Activated CD4-positive, CD25-positive, alpha-beta regulatory T cell (primary cell): ENCODE data around the gene GJD2.

Experiments used
- DNase-seq, 4 experiments: peaks; one replicate each; lab custom pipeline; 2025; lab: John Stamatoyannopoulos, UW

The GJD2 gene

DNA sequence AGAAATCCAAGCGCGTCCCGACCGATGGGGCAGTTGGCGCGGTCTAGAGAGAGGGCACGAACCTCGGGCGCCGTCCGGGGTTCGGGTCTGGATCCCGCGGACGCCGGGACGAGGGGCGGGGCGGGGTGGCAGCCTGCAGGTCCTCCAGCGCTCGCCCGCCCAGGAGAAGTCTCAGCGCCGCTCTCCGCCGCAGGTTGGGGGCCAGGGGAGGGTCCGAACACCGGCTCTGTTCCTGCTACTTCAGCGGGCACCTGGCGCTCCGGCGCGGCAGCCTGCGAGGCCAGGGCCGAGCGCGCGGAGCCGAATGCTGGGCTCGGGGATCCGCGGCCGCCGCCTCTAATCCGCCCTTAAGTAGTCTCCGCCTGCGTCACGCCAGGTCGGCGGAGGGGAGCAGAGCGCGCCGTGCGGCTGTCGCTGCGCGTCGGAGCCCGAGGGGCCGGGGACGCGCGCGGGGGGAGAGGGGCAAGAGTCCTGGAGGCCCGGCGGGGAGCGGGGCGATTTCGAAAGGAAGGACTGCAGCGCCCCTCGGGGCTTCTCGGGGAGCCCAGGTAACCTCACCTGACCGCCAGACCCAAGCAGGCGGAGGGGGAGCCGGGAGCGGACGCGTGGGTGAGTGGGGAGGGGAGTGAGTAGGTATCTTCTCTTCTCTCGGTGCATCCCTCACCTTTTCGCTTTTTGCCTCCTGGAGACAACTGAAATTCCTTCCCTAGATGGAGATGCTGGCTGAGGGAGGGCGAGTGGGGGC lies at the start of gene GJD2:
Gene GJD2, minus strand, starts transcription at position 325 of the 745 bp plus-strand sequence. CDS start 510 bp downstream, outside the sequence.
- DNase-seq: no peak

DNA sequence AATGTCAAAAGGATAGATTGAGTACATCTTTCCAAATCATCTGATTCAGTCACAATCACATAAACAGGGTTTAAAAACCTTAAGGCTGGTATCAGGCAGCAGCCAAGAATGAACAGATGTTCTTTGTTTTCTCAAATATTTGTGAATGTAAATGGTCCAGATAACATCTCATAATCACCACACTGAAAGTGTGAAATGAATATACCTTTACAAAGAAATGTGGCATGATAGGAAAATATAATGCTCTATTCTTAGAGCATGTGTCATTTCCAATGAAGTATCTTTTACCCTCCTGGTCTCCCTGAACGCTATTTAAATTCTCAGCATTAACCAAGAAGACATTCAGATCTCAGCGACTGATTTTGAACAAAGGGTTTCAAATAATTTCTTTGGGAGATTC lies 49.3 kb upstream of the GJD2 start:
- no peak for DNase-seq

DNA sequence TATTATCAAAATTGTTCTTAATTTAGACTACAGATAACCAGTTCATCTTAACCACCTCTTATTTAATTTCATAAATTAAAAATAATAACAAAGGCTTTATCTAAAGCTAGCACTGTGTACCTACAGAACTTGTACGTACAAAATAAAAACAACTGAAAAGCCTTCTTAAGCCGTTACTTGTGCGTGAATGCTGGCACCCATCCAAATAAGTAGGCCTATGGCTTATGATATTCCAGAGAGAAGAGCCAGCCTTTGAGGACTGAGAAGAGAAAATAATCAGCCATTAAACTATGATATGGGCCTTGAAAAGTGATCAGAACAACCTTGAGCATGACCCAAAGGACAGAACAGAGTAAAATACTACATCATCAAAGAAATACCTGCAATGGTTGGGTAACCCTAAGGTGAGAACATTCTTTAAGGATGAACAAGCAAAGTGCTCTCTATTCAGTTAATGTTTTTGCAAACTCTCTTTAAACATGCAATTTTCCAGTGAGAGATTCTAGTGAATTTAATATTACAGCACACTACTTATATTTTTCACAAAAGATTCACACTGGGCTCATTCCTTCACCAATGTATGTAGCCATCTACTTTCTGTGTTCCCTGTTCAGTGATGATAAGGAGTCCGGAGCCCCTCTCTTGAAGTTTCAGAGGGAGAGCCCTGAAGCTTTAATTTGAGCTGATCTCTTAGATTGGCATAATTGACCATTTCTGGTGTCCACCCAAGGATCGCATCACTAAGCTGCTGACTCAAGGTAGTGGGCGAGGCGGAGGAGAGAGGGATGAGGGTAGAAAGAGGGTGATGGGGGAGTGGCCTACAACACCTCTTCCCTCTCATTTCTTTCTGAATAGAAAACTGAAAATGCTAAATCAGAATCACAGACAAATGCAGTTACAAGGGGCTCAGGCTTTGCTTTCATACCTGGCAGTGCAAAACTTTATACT lies 48.3 kb upstream of the GJD2 start:
- no peak for DNase-seq

DNA sequence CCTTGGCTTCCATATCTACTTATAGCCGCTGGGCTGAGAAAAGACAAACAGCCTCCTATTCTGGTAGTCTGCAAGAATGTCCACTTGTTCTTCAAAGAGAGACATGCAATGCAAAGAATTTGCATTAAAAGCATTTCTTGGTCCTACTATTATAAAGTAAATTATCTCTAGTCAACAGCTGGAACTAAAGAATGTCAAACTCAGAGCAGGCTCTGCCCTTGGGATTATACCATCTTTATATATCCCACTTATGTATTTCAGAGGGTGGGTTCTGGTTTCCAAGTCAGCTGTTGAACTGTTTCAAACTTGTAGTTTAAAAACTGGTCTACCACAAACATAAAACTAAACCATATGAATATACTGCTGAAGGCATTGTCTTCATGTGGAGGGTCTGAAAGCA lies 47.6 kb upstream of the GJD2 start:
- no peak for DNase-seq

DNA sequence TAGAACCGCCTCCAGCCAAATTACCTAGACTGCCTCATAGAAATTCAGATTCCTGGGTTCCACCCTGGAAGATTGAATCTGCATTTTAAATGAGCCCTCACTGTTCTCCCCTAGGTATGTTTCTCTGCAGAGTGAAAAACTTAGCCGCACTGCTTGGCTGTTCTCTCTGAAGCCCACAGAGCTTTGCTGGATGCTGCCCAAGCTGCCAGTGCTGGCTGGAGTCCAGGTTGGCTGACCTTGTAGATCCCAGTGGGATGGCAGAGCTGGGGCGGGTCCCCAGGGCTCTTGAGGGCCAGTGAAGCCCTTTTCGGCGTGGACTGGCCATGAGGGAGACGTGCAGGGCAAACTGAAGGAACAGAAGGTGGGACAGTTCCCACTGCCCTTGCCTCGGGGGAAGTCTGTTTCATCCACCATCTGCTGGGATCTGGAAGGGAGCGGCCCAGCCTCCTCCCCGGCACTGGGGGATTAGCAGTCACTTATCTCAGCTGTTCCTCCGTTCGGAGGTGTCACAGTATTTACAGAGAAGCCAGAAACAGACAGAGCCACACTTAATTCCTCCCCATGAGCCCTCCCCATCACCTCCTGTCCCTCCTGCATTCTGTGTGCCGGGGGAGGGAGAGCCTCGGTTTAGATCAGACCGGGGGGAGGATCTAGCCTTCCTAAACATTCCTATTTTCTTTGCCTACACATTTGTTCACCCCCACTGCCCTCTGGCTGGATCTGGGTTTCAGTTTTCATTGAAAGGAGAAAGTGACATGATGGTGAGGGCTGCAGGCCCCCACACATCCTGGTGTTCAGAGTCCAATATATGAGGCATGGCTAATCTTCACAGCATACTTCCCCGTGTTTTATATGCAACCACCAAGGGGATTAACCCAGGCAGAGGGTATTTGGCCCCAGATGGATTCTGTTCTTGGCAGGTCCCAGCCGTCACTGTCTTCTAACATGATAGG lies 44.6 kb upstream of the GJD2 start:
- no peak for DNase-seq

DNA sequence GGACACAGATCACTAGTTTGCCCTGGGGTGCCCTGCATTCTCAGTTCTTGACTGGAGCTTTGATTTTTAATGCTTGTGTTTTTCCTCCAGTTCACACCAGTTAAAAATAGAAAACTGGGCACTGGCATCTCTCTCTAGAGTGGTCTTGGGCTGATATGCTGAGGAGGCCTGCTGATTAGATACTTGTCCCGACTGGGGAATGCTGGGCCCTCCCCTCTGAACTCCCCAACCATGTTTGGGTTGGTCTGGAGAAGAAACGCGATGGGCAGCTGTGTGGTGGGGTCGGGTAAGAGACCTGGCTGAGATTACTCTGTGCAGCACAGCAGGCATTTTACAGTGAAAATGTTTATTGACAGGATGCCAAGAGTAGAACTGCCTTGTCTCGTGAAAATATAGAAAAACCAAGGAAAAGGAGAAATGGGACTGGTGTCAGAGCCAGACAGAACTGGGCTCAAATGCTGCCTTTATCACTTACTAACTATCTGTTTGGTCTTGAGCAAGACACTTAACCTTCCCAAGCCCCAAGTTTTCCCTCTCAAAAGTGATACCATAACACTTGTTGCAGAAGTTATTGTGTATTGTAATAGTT lies 42.1 kb upstream of the GJD2 start:
- no peak for DNase-seq

DNA sequence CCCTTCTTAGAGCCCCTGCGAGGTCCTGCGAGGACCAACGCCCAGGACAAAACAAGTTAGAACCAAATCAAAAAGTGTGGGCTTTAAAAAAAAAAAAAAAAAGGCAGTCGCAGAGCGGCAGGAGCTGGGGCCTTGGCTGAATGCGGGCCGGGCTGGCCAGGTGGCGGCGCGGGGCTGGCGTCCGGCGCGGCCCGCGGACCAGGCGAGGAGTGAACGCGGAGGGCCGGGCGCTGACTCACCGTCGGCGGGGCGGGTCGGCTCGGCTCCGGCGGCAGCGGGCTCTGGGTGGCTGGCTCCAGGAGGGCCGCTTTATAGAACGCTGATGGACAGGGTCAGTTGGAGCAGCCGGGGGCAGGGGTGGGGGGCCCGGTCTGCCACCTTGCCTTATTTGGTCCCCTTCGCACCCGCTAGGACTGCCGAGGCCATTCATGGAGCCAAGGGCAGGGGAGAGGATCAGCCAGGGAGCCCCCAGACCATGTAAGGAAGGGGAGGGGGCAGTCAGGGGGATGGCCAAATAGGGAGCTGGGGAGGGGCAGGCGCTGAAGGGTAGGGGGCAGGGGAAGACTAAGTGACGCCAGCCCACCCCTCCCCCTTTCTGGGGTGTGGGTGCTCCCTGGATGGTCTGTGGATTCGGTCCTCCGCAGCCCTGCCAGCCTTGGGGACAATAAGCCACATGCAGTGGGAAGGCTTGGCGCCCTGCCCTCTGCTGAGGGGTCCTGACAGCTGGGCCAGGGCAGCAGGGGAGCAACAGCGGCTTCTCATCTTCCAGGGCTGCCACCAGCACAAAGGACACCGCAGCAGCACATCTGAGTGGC lies 40.7 kb upstream of the GJD2 start, which contains the start of gene ACTC1:
Gene ACTC1, minus strand, starts transcription at position 283 of the 815 bp plus-strand sequence. CDS start 741 bp downstream, outside the sequence.
- DNase-seq: no peak

DNA sequence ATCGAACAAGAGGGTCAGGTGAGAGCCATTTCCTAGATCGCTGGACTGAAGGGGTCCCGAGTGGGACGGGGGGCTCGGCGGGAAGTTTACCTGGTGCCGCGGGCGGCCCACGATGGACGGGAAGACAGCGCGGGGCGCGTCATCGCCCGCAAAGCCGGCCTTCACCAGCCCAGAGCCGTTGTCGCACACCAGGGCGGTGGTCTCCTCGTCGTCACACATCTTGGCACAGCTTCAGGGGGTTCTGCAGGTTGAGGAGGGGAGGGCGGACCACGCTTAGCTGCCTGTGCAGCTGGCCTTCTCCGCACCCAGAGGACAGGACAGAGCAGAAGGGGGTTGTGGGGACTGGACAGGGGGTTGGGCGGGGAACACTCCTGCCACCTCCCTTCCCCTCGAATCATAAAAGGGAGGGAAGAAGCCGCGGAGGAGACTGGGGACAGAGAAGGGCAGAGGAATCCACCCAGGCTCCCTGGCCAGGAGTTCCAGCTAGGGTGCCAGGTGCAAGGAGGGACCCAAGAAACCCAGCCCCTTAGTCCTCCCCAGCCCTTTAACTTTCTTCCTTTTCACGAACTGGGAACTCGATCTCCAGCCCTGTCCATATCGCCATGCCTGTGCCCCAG lies 39.9 kb upstream of the GJD2 start:
- no peak for DNase-seq

DNA sequence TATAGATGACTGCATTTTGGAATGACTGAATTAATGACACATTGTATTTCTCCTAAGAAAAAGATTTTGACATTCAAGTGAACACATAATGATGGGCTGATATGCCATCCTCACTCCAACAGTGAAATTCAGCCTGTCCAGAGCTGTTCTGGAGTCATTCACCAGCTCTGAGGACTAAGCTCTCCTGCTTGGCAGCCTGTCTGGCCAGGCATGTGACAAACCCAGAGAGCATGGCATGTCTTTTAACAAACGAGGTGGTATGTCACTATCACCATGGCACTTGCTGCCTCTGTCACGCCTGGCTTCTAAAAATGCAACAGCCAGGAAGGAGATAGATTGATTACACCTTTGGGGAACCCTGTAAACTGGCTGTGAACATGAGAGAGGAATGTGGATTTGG lies 39.1 kb upstream of the GJD2 start:
- DNase-seq: no peak

DNA sequence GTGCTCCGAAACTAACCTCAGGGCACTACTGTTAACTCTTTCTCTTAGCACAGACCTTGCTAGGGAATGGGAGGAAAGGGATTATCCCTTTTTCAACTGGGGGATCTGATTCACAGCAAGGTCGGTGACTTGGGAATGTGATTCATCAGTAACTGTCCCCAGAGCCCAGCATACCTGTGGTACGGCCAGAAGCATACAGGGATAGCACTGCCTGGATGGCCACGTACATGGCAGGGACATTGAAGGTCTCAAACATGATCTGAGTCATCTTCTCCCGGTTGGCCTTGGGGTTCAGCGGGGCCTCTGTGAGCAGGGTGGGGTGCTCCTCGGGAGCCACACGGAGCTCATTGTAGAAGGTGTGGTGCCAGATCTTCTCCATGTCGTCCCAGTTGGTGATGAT lies 38.3 kb upstream of the GJD2 start:
- no peak for DNase-seq

DNA sequence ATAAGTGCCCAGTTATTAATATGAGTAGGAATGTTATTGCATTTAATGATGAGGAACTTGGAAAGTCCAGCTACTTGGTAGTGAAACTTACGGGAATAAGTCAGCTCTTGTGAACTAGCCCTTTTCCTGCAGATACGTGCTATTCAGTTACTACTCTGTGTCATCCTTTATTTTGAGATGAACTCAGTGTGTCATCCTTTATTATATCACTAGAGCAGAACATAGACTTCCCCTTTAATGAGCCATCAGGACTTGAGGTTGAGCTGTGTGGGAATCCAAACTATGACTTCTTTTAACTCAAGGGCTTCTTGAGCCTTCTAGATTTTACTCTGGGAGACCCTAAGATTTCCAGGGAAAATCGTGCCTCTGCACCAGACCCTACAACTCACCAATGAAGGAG lies 36.9 kb upstream of the GJD2 start:
- DNase-seq: no peak

DNA sequence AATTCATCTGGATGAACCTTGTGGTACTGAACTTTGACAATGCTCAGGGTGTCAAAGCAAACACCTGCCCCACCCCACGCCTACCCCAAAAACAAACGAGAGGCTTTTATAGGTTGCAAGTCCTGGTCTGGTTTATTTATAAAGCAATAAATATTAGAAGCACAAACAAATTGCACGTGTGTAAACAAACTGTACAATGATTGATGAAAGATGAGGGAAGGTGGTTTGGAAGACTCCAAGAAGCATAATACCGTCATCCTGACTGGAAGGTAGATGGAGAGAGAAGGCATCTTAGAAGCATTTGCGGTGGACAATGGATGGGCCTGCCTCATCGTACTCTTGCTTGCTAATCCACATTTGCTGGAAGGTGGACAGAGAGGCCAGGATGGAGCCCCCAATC lies 35.3 kb upstream of the GJD2 start:
- DNase-seq: no peak

DNA sequence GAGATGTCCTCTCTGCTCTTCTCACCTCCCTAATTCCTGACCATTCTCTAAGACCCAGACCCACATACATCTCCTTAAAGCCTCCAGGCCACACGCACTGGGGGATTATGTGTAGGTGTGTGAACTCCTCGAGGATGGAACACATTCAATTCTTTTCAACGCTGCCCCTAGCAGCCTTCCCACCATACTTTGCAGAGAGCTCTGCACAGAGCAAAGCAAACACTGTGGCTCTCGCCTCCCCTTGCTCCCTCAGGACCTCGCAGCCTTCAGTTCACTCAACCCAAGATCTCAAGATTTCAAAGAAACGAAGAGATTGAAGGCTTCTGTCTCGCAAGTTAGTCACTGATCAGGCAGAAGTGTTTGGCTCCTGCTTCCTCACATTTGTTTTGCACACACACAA lies 34.5 kb upstream of the GJD2 start:
- DNase-seq: no peak

DNA sequence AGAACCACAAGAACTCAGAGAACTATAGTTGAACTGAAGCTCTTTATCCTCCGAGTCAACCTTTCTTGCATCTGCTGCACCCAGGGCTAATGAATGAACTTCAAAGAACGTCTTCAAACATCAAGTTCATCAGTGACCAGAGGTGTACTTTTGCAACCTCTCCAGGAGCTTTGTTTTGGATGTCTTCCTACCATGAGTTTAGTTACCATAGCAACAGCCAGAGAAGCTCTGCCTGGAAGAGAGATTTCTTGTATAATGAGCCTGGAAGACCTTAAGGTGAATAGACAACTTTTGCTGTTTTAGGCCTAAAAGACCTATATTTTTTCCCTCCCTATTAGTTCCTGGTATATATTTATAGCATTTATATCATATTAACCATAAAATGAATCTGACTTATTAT lies 31.4 kb upstream of the GJD2 start:
- no peak for DNase-seq

DNA sequence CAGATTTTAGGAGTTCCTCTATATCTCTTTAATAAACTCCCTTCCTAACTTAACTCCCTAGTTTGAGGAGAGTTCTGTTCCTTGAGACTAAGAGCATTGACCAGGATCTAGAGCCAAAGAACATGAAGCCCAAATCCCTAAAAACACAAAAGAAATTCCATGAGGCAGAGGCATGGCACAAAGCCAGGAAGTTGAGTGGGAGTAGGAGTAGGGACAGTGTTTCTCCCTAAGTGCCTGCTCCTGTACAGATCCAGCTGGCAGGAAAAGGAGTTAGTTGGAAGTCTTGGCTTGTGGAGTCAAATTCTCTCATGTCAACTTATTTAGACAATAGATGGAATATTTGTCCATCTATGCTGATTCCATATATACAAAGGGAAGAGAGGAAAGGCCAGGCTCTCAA lies 29.2 kb upstream of the GJD2 start:
- DNase-seq: no peak

DNA sequence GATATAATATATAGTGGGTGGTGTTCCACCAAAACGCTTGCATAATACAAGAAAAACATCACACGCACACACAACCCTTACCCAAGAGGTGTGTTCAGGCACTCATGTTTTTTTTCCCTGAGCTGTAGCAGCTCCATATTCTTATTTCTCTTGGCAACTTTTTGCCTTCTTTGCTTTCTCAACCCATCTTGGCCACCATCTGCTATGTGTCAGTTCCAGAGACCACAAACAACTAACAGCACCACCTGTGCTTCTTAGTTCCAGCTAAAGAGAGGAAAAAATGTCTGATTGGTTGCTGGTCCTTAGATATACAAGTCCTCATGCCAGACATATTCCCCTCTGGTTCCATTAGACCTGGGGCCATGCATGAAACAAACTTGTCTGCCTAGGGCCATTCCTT lies 28.6 kb upstream of the GJD2 start:
- DNase-seq: no peak

DNA sequence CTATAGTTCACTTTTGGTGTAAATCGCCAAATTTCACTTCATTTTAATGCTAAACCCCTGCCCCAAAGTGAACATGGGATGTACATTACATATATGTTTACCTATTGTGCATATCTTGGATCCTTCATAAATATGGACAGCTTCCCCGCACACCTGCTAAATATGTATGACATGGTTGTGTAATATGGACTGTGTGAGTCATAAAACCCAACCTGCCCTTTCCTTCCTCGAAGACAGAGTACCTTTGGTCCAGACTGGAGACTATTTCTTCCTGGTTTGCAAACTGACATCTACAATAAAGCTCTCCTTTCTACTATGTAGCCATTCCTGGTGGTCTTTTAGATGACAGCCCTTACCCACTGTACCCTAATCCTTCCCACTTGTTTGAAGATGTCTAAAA lies 28.1 kb upstream of the GJD2 start:
- no peak for DNase-seq

DNA sequence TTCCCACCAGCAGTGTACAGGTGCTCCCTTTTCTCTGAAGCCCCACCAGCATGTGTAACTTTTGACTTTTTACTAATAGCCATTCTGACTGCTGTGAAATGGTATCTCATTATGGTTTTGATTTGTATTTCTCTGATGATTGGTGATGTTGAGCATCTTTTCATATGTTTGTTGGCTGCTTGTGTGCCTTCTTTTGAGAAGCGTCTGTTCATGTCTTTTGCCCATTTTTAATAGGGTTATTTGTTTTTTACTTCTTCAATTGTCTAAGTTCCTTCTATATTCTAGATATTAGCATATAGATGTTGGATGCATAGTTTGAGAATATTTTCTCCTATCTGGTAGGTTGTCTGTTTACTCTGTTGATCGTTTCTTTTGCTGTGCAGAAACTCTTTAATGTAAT lies 25.9 kb upstream of the GJD2 start:
- DNase-seq: no peak

DNA sequence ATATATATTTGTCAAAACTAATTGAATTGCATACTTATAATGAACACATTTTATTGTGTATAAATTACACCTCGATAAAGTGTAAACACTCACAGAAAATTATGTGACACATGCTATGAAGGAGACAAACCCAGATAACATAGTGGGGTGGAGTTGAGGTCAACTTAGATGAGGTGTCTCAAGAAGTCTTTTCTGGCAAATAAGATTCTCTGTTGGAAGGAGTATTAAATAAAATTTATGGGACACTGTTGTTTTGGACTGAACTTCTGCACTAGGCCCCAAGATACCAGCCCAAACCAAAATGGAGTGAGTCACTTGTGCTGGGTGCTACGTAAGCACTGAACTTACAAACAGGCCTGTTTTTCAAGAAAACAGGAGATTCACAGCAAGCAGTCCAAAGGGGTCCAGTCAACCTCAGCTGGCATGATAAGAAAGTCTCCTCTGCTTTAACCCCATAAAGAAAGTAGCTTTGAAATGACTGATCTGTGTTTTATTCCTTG lies 21.9 kb upstream of the GJD2 start:
- no peak for DNase-seq

DNA sequence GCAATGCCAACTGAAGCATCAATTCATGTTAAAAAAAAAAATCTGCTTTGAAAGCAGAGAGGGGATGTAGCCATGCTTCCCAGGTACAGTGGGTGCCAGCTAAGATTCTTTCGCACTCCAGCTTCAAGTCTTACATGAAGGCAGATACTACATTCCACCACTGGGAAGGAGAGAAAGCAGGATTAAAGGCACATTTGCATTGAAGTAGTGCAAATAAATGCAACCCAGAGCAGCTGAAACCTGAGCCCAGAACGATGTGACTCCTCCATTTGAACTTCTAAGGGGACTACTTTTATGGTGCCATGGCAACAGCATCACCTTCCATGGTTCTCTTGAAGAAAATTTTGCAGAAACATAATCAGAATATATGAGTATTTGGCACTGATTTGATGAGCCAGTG lies 19.1 kb upstream of the GJD2 start:
- DNase-seq: no peak
